ENCODE measurements around the gene EDN2. TPM values are rescaled to one million over a fixed set of nuclear protein-coding genes. Genes with fewer than 3 reads are reported as not detected.

Gene EDN2
- total and polyA plus RNA-seq, 2 of the 8 experiments (the other 6 are each of a cell fraction or from before 2014, with no cell fraction given): 0.32 to 0.39 TPM

DNA sequence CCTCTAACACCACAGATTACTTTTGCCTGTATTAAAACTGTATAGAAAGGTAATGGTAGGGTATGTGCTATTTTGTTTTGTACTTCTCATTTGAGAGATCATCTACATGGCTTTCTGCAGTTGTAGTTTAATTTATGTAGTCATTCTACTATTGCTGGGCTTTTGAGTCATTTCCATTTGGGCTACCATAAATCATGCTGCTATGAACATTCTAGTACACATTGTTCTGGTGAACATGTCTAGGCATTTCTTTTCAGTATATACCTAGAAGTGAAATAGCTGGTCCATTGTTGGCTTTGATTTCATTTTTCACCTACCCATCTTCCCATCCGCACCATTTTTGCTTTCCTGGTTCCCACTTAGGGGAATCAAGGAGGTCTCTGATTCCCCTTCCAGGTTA, 18.7 kb downstream of the EDN2 start (continued):
- TF ChIP-seq BRCA1 (IDR thresholded peaks at IDR 0.05; ENCODE audit: low read depth, low read length): no peak
